GM03348 (cell line): ENCODE results near the gene ILF3.
A peak's percentile ranks its signal among the peaks of the same experiment; 100 is the strongest.

ENCODE experiments used
- DNase-seq: peaks from one replicate; pipeline ENCODE4 v3.0.0; 2012; ENCODE audit warnings: low spot score

Gene ILF3

GRCh38 chr19:10695401-10696398 lies 41.6 kb downstream of the ILF3 start:
- peak; percentile 98 for DNase-seq

- peak; percentile 61 for DNase-seq
Measured at GRCh38 chr19:10699650-10700335, 45.6 kb downstream of the ILF3 start.

DNA sequence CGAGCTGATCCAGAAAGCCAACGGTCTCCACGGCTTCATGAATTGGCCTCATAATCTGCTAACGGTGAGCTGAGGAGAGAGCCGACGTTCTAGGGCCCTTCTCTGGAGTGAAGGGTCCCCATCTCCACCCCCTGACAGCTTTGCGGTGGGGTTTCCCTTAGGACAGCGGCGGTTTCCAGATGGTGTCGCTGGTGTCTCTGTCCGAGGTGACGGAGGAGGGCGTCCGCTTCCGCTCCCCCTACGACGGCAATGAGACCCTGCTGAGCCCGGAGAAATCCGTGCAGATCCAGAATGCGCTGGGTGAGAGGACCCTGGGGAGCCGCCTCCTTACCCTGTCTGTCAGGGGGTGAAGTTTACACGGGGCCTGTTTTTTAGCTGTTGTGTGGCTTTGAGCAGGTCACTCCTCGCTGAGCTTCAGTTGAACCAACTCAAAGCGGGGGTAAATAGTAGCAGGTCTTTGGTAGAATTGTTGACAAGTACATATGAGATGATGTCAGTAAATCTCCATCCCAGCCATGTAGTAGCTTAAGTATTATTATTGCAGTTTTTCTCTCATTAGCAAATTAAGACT lies 47.9 kb downstream of the ILF3 start:
- DNase-seq: no peak

GRCh38 chr19:10706990-10707389 lies 52.8 kb downstream of the ILF3 start:
- no peak for DNase-seq

- no peak for DNase-seq
Measured at GRCh38 chr19:10707440-10707839, 53.3 kb downstream of the ILF3 start.

DNA sequence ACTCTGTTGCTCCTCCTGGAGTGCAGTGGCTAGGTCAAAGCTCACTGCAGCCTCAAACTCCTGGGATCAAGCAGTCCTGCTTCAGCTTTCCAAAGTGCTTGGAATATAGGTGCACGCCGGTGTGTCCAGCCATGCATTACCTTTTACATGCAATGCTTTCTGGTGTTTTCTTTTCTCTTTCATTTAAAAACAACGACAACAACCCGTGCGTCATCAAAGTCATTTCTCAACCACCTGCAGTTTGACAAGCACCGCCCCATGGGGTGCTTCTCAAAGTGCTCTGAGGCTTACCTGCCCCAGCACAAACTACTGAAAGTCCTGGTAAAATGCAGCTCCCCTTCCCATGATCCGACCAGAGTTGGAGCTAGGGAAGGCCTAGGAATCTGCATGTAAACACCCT lies 54.1 kb downstream of the ILF3 start:
- DNase-seq: no peak

GRCh38 chr19:10712045-10712444 lies 57.9 kb downstream of the ILF3 start:
- no peak for DNase-seq

DNA sequence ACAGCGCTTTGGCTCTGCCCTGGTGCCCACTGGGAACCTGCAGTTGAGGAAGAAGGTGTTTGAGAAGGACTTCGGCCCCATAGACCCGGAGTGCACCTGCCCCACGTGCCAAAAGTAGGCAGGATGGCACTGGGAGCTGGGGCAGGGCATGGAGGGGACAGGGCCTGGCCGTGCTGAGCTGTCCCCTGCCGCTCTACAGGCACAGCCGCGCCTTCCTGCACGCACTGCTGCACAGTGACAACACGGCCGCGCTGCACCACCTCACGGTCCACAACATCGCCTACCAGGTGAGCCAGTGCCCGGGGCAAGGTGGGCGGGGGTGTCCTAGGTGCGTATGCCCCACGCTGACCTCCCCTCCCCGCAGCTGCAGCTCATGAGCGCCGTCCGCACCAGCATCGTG lies 58.6 kb downstream of the ILF3 start:
- DNase-seq: no peak

DNA sequence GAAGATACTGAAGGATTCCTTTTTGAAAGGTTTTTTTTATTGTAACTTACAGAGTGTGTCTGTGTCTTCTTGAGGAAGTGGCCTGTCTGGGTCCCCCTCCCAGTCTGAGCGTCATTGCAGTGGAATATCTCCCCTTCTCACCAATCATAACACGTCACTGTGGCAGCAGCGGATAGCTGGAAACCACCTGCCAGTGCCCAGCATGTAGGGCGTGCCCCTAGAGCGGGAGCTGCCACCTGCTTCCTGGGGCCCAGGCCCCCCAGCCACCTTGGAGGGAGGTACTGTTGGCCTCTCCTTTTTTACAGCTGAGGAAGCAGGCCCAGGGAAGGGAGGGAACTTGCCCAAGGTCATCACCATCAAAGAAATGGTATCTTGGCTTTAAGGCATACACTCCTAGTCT lies 59.2 kb downstream of the ILF3 start:
- no peak for DNase-seq

GRCh38 chr19:10717054-10717355 lies 62.9 kb downstream of the ILF3 start:
- no peak for DNase-seq

DNA sequence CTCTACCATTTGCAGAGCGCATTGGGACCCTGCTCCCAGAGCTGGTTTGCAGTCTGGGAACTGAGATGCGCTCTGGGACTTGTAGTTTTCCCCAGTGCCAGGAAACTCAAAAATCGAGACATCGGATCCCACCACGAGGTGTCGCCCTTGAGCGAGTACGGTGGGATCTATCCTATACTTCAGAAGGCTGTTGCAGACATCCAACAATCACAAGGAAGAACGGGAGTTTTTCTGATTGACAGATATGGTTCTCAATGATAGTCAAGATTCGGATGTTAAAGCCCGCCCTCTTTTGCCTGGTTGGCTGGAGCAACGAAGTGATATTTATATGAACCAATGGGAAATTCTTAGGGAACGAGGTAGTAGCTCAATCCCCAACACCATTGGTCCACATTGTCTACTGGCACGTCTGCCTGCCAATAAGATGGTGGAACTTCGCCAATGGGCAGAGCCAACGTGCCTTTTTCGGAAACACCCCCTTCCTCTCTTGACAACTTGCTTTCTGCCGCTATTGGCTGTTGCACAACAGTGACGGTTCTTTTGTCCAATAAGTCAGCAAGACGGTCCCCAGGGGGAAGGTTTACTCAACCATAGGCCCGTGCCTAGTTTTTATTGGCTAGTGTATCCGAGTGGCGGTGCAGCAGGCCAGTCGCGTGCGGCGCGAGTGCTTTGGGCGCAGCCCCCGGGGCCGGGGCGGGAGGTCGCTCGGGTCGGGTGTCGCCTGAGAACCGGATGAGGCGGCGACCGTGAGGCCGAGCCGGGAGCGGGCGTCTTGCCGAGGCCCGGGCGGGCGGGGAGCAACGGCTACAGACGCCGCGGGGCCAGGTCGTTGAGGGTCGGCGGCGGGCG lies 63.4 kb downstream of the ILF3 start, which contains the start of gene DNM2:
DNM2 (plus strand) TSS at position 724 of the 849 bp plus-strand sequence. CDS start 164 bp downstream, outside the sequence.
- peak; percentile 99 for DNase-seq

DNA sequence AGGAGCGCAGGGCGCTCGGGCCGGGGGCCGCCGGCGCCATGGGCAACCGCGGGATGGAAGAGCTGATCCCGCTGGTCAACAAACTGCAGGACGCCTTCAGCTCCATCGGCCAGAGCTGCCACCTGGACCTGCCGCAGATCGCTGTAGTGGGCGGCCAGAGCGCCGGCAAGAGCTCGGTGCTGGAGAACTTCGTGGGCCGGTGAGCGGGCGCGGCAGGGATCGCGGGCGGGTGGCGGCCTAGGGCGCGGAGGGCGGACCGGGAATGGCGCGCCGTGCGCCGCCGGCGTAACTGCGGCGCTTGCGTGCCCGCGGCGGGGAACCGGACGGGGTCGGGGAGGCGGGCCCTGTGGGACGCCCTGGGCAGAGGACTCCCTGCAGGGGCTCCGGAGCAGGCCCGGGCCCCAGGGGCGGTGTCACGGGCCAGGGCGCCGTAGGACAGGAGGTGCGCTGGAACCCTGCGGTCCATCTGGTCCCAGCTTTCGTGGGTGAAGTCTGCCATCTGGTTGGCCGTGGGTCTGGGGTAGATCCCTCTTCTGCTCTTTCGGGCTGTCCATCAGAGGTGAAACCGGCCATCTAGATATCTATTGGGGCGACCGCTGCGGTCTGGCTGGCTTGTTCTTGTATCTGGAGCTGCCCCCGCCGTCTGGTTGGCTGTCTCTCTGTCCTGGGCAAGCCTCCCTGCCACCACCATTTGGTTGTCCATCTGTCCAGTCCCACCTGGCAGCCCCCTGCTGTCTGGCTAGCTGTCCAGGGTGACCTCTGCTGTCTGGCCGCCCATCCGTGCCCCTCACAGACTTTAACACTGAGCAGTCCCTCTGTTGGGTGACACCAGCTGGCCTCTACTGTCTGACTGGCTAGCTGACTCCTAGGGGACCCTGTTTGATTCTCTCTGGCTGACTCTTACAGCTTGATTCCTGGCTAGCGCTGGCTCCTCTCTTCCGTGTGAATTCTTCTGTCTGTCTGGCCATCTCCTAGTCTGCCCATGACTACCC lies 64.4 kb downstream of the ILF3 start:
- peak; percentile 81 for DNase-seq

- no peak for DNase-seq
Measured at GRCh38 chr19:10719466-10719961, 65.4 kb downstream of the ILF3 start.

GRCh38 chr19:10720607-10721125 lies 66.5 kb downstream of the ILF3 start:
- DNase-seq: no peak

DNA sequence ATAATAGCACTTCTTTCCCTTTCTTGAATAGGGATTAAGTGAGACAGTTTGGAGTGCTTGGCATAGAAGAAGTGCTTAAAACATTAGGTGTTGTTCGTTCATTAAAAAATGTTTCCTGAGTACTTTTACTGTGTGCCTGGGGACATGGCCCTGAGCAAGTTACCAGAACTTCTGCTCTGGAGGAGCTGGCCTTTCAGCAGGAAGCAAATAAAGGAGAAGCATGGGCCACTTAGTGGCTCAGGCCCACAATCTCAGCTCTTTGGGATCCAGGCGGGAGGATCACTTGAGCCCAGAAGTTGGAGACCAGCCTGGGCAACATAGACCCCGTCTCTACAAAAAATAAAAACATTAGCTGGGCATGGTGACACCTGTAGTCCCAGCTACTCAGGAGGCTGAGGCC lies 69.4 kb downstream of the ILF3 start:
- DNase-seq: no peak

DNA sequence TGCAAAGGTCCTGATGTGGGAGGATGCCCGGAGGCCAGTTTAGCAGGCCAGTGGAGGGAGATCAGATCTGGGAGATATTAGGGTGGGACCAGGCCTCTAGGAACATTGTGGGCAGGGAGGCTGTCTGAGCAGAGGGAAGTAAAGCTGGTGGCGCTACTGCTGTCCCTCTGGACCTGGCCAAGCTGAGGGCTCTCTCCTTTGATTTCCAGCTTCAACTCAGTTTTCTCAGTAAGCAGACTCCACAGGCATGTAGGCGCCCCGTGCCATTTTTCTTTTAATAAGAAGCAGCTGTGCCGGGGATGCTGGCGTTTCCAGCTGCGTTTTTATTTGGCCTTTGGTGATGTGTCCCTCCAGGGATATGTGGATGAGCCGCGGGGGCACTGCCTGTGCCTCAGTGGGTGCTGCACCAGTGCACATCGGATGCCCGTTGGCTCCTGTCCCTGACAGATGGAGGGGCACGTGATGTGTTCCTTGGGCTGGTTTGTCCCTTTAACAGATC lies 70.5 kb downstream of the ILF3 start:
- DNase-seq: peak; percentile 69

DNA sequence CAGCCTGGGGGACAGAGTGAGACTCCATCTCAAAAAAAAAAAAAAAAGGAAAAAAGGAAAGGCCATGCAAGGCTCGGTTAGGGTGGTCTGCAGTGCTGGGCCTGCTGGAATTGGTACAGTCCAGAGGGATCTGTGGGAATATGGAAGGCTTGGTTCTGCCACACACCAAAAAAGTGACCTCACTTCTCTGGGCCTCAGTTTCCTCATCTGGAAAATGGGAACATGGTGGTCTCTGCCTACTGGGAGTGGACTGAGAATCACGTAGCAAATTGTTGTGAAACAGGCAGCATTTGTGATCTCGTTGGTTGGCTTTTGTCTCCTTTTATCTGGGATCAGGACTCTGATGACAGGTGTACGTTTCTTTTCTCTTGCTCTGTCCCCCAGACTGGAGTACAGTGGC lies 71.3 kb downstream of the ILF3 start:
- no peak for DNase-seq

DNA sequence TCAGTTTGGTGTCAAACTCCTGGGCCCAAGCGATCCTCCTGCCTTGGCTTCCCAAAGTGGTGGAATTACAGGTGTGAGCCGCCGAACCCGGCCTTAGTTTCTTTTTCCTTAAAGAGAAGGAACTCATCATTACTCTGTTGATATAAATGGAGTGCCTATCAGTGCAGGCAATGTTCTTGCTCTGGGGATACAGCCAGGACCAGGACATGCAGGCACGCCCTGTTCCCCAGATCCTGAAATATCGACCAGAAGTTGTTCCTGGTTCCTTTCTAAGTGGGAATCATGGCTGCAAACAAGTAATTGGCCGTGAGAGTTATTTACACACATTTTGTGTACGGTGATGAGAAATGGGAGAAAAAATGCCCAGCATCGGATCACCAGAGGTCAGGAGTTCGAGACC lies 72.1 kb downstream of the ILF3 start:
- no peak for DNase-seq

- no peak for DNase-seq
Measured at GRCh38 chr19:10727685-10728201, 73.6 kb downstream of the ILF3 start.

- DNase-seq: no peak
Measured at GRCh38 chr19:10729411-10729810, 75.3 kb downstream of the ILF3 start.
